HL-60 (cell line): ENCODE results near the gene RCAN3.

ENCODE experiments used
- CTCF ChIP-seq: IDR thresholded peaks from one replicate; pipeline ENCODE4 v1.5.1; 2011; ENCODE audit warnings: low read length, control low read depth, inconsistent platforms; ENCODE audit not compliant: insufficient read depth
- GABPA ChIP-seq: IDR thresholded peaks from 2 replicates; pipeline ENCODE4 v1.6.1; 2012; ENCODE audit warnings: low read depth
- POLR2AphosphoS5 ChIP-seq: IDR thresholded peaks from 2 replicates; pipeline ENCODE4 v1.6.1; 2012; ENCODE audit warnings: low read depth

- TF ChIP-seq CTCF, result no peak
- TF ChIP-seq GABPA, result no peak
- TF ChIP-seq POLR2AphosphoS5, result no peak
These were observed 2.1 kb upstream of the RCAN3 start for GRCh38 chr1:24500448-24501048.
